ENCODE results near the gene MAML2. TPM values are rescaled to one million over a fixed set of nuclear protein-coding genes. Genes with fewer than 3 reads are reported as not detected.

MAML2 gene
- total RNA-seq, 4 donors from 2014 or later = 19.0 to 36.4 (median 31.4) TPM

DNA sequence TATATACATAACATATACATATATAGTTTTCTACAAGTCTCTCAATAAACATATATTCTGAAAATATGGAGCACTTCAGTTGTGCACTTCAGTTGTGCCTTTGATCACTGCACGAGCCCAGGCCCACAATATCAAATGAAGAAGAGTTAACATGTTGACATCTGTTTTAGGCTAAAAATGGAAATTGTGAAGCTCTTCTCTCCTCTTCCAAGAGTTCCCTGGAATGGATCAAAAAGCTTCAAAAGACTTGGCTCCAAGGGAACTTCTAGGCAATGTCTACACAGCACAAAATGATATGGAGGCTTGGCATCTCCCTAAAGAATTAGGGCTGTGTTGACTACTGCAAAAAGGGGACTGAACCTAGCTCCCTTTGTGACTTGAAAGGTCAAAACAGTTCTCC is 36.9 kb downstream of the MAML2 start:
- WGBS, 2 donors = 70 to 78% methylated on average over 1 of the region's 1 CpG
- TF ChIP-seq, protein P1, sequence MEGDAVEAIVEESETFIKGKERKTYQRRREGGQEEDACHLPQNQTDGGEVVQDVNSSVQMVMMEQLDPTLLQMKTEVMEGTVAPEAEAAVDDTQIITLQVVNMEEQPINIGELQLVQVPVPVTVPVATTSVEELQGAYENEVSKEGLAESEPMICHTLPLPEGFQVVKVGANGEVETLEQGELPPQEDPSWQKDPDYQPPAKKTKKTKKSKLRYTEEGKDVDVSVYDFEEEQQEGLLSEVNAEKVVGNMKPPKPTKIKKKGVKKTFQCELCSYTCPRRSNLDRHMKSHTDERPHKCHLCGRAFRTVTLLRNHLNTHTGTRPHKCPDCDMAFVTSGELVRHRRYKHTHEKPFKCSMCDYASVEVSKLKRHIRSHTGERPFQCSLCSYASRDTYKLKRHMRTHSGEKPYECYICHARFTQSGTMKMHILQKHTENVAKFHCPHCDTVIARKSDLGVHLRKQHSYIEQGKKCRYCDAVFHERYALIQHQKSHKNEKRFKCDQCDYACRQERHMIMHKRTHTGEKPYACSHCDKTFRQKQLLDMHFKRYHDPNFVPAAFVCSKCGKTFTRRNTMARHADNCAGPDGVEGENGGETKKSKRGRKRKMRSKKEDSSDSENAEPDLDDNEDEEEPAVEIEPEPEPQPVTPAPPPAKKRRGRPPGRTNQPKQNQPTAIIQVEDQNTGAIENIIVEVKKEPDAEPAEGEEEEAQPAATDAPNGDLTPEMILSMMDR (IDR thresholded peaks at IDR 0.05) = no peak
- TF ChIP-seq POLR2A (IDR thresholded peaks at IDR 0.05) = no peak
- Histone ChIP-seq H3K4me1 (peaks cover 54 to 65% of the 10 kb centered on the region in 2 donors), H3K27me3 (no peaks in the 10 kb centered on the region), H3K9me3 (no peaks in the 10 kb centered on the region), H3K36me3 (no peaks in the 10 kb centered on the region), H3K4me3 (replicated peaks in 1 of 3) (no peak overlapping the region), H3K27ac (peak overlapping the region; percentile 91 to 92 (median 91))
- no peak for DNase-seq
- intact Hi-C loops (cut with DNase I) = no loop called here

DNA sequence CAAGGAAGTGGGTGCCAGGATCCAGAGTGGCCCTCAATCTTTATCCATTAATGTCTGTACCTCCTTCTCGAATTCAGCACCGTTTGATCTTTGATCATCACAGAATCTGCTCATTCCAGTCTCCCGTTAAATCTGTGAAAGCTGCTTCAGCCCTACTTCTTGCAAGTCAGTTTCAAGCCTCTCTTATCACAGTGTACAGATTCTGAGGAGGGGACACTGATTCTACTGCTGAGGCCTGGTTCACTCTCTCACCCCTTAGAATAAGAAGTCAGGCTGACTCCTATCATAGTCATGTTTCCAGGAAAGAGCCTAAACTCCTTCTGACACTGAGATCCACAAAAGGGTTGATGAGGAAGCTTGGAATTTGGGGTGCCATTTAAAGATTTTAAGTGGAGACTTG is 39.0 kb downstream of the MAML2 start:
- TF ChIP-seq POLR2A (IDR thresholded peaks at IDR 0.05) = no peak
- TF ChIP-seq, protein P1 (IDR thresholded peaks at IDR 0.05) = no peak
- 70 to 72% methylated on average over 3 of the region's 3 CpGs for WGBS, 2 donors
- no peaks in the 10 kb centered on the region for H3K27me3 ChIP-seq
- H3K4me3 ChIP-seq (replicated peaks in 1 of 3) = no peak overlapping the region
- peaks cover 61 to 72% of the 10 kb centered on the region in 2 donors for H3K4me1 ChIP-seq
- no peaks in the 10 kb centered on the region for H3K9me3 ChIP-seq
- intact Hi-C loops (cut with DNase I) = no loop called here
- H3K27ac ChIP-seq = peak overlapping the region in 2 of 3 donors; percentile 61 to 91
- DNase-seq = no peak
- H3K36me3 ChIP-seq = no peaks in the 10 kb centered on the region

DNA sequence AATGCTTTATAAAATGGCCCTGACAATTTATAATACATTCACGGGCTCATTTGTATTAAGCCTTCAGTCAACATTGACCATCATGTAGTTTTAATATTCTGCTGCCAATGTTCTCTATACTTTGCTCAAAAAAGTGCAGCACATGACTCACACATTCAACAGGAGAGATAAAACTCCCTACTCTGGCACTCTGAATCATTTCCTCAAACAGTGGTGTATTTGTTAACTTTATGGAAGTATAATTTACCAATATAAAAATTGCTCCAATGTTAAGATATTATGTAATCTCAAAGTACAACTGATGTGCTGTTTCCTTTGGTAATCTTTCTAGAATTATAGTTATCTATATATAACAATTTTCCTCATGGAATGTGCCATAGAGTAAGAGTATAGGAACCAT is 39.9 kb downstream of the MAML2 start:
- Histone ChIP-seq H3K36me3 (no peaks in the 10 kb centered on the region), H3K4me1 (peaks cover 55 to 66% of the 10 kb centered on the region in 2 donors), H3K4me3 (replicated peaks in 1 of 3) (no peak overlapping the region), H3K27me3 (no peaks in the 10 kb centered on the region), H3K27ac (peak overlapping the region; percentile 58 to 91 (median 61)), H3K9me3 (no peaks in the 10 kb centered on the region)
- TF ChIP-seq, protein P1 (IDR thresholded peaks at IDR 0.05) = no peak
- TF ChIP-seq POLR2A (IDR thresholded peaks at IDR 0.05) = no peak
- intact Hi-C loops (cut with DNase I) = no loop called here
- WGBS, 2 donors = 51 to 60% methylated on average over 1 of the region's 1 CpG
- no peak for DNase-seq

DNA sequence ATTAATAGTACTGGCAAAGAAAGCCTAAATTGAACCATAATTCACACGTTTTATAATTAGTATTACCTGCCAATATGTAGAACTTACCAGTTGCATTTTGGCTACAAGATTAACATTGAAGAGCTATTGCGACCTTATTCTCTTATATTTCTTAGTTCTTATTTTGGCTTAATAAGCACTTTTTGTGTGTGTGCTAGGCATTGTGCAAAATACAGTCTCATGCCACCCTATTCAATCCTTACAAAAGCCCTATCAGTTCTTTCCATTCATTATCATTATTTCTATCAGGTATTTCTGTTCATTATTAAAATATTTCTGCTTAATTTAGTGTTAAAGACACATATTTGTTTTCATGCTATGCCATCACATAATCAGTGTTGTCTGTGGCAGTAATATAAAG is 41.2 kb downstream of the MAML2 start:
- TF ChIP-seq, protein P1 (IDR thresholded peaks at IDR 0.05) = no peak
- no peak for TF ChIP-seq POLR2A (IDR thresholded peaks at IDR 0.05)
- Histone ChIP-seq H3K4me1 (peaks cover 45 to 56% of the 10 kb centered on the region in 2 donors), H3K9me3 (no peaks in the 10 kb centered on the region), H3K27me3 (no peaks in the 10 kb centered on the region), H3K4me3 (replicated peaks in 1 of 3) (no peak overlapping the region), H3K27ac (peak overlapping the region in 1 of 3 donors; percentile 91), H3K36me3 (no peaks in the 10 kb centered on the region)
- intact Hi-C loops (cut with DNase I) = no loop called here
- no peak for DNase-seq
- 96 to 97% methylated on average over 2 of the region's 2 CpGs for WGBS, 2 donors

DNA sequence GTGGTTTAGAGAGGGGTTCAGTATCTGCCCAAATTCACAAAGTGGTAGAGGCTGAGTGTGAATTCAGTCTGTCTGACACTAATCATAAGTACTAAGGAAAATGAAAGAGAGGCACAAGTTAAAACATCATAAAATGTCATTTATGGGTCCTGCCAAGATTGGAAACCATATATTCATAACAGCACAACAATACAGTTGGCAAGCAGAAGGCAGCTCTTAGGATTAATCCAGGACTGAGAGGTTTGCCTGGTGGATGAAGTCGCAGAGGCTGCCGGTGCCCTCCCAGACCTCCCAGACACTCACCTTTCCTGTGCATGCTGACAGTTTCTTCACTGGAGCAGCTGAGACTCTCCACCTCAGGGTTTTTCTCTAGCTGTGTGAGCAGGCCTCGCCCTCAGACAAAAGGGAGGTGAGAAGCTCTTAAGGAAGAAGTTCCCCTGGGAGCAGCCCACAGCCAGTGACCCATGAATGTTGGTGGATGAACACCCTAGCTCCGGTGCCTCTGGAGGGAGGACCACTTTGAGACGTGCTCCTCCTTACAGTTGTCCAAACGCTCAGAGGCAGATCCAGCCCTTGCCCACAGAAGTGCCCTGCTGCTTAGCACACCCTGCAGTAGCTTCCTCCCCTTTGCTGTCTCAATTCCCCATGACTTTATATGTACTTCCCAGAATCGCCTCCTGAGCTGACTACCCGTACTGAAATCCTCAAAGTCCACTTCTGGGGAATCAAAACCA is 43.7 kb downstream of the MAML2 start:
- Histone ChIP-seq H3K27me3 (no peaks in the 10 kb centered on the region), H3K4me3 (replicated peaks in 1 of 3) (no peak overlapping the region), H3K9me3 (no peaks in the 10 kb centered on the region), H3K36me3 (no peaks in the 10 kb centered on the region), H3K27ac (peak overlapping the region; percentile 16 to 59 (median 52)), H3K4me1 (peaks cover 43 to 49% of the 10 kb centered on the region in 2 donors)
- WGBS, 2 donors = 22 to 48% methylated on average over 6 to 8 of the region's 8 CpGs
- peak; percentile 44 to 46 for DNase-seq
- TF ChIP-seq, protein P1 (IDR thresholded peaks at IDR 0.05) = no peak
- intact Hi-C loops (cut with DNase I) = no loop called here
